ENCODE measurements around the gene CIROP. TPM values are rescaled to one million over a fixed set of nuclear protein-coding genes. Genes with fewer than 3 reads are reported as not detected.
A peak's percentile ranks its signal among the peaks of the same experiment; 100 is the strongest.

The CIROP gene
- total and polyA plus RNA-seq, 11 donors: not detected

DNA sequence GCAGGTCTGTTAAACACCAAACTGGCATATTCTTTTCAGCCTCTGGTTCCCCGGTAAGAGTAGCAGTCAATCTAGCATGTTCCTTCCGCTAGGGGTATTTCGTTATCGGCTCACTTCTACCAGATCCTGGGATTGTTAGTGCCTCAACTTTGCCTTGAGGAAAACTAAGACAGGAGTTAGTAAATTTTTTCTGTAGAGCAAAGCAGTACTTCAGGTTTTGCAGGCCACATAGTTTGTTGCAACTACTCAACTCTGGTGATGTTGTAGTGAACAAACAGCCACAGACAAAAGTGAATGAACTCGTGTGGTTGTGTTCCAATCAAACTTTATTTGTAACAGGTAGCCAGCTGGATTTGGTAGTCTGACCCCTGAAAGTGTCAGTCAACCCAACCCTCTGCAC lies 41.2 kb downstream of the CIROP start:
- Histone ChIP-seq H3K4me3 (no peak overlapping the region), H3K9me3 (no peaks in the 10 kb centered on the region), H3K36me3 (peaks cover 0 to 100% (median 100%) of the 10 kb centered on the region in 9 donors), H3K27ac (no peak overlapping the region), H3K4me1 (peaks cover 0 to 24% (median 11%) of the 10 kb centered on the region in 12 donors), H3K27me3 (no peaks in the 10 kb centered on the region)
- TF ChIP-seq CTCF (IDR thresholded peaks at IDR 0.05): no peak
- TF ChIP-seq POLR2A (IDR thresholded peaks at IDR 0.05): no peak
- intact Hi-C loops (cut with DNase I): no loop called here
- ATAC-seq (no peak), DNase-seq (no peak)
- WGBS, 4 donors: 88 to 91% (median 89%) methylated on average over 5 of the region's 5 CpGs

DNA sequence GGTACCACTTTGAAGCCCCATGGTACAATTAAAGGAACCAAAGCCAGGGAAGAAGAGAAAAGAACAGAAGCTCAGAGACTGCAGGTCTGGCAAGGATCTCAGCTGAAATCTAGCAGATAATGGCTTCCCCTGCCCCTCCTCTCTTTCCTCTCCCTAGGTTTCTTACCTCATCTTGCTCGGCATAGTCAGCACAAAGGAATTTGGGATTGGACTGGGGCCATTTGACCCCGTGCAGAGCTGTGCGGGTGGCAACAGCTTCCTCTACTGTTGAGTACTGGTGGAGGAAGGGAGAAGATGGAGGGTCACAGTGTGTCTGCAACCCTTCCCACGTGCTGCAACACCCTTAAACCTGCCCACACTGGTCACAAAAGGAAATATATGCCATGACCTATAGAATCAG lies 42.8 kb downstream of the CIROP start:
- Histone ChIP-seq H3K27me3 (no peaks in the 10 kb centered on the region), H3K4me1 (peaks cover 0 to 27% (median 13%) of the 10 kb centered on the region in 12 donors), H3K4me3 (no peak overlapping the region), H3K9me3 (no peaks in the 10 kb centered on the region), H3K27ac (peak overlapping the region in 2 of 12 donors; percentile 31 to 46), H3K36me3 (peaks cover 0 to 89% (median 86%) of the 10 kb centered on the region in 9 donors)
- 0 to 18% (median 10%) methylated on average over 4 of the region's 4 CpGs for WGBS, 4 donors
- intact Hi-C loops (cut with DNase I): no loop called here
- ATAC-seq (peak in 3 of 4 donors; percentile 14 to 57 (median 52)), DNase-seq (peak in 3 of 5 donors; percentile 56 to 70 (median 56))
- TF ChIP-seq CTCF (IDR thresholded peaks at IDR 0.05) (no peak), POLR2A (IDR thresholded peaks at IDR 0.05) (no peak)

GRCh38 chr14:23060536-23061260 lies 44.1 kb downstream of the CIROP start:
- H3K27me3 ChIP-seq: no peaks in the 10 kb centered on the region
- H3K4me1 ChIP-seq: peaks cover 0 to 35% (median 24%) of the 10 kb centered on the region in 12 donors
- intact Hi-C loops (cut with DNase I): no loop called here
- H3K27ac ChIP-seq: no peak overlapping the region
- 90 to 95% (median 91%) methylated on average over 17 of the region's 17 CpGs for WGBS, 4 donors
- TF ChIP-seq POLR2A (IDR thresholded peaks at IDR 0.05) (no peak), CTCF (IDR thresholded peaks at IDR 0.05) (no peak)
- ATAC-seq: no peak
- no peak overlapping the region for H3K4me3 ChIP-seq
- H3K9me3 ChIP-seq: no peaks in the 10 kb centered on the region
- H3K36me3 ChIP-seq: peaks cover 0 to 76% (median 73%) of the 10 kb centered on the region in 9 donors
- DNase-seq: no peak

GRCh38 chr14:23058654-23059504 lies 45.9 kb downstream of the CIROP start:
- peaks cover 0 to 58% (median 55%) of the 10 kb centered on the region in 9 donors for H3K36me3 ChIP-seq
- DNase-seq (no peak), ATAC-seq (no peak)
- H3K4me3 ChIP-seq: no peak overlapping the region
- H3K4me1 ChIP-seq: peaks cover 0 to 39% (median 25%) of the 10 kb centered on the region in 12 donors
- TF ChIP-seq CTCF (IDR thresholded peaks at IDR 0.05) (no peak), POLR2A (IDR thresholded peaks at IDR 0.05) (no peak)
- intact Hi-C loops (cut with DNase I): loop anchor here in 9 of 10 donors (1.0 to 10.0 kb wide), 4 partner anchors 24 to 504 kb away; no protein-coding TSS in a partner anchor
- no peaks in the 10 kb centered on the region for H3K27me3 ChIP-seq
- no peak overlapping the region for H3K27ac ChIP-seq
- whole genome bisulfite sequencing, 4 donors: 90 to 91% (median 90%) methylated on average over 32 of the region's 32 CpGs
- H3K9me3 ChIP-seq: no peaks in the 10 kb centered on the region

All from heart left ventricle (tissue), 16 donors.